Spleen (tissue), 7 donors: ENCODE results near the gene CMTM6.

Source experiments
- CTCF ChIP-seq, 11 experiments: fragments of 200-600 bp in 7 of 11; fragments of 450-650 bp in 4 of 11; sonication (generic) in 4 of 11; IDR thresholded peaks in 8 of 11; conservative IDR thresholded peaks in 3 of 11; 1 replicate in 7 of 11; 2 replicates in 4 of 11; pipeline versions ENCODE4 v1.4.0 to v1.8.0; 2016 to 2021; ENCODE audit warnings: antibody characterized with exemption in 11 of 11, inconsistent platforms in 4 of 11, mild to moderate bottlenecking in 1 of 11
- POLR2AphosphoS5 ChIP-seq, 3 donors: sonication (generic); formaldehyde crosslinking; IDR thresholded peaks; one replicate each; pipeline ENCODE4 v1.5.1; 2017; ENCODE audit warnings: antibody characterized with exemption in 3 of 3
- donor health status: DM: no; HTN: no; CAD: no; lungs with moderate emphysema.
- donor health status: DM: no; HTN: no; CAD: no.
- donor health status: DM: no; HTN: no; CAD: no.

- TF ChIP-seq CTCF (IDR thresholded peaks at IDR 0.05 in 8 of 11, conservative IDR thresholded peaks at IDR 0.05 in 3 of 11), result no peak
- no peak for TF ChIP-seq POLR2AphosphoS5 (IDR thresholded peaks at IDR 0.05)
Measured at GRCh38 chr3:32453346-32453745, 49.3 kb downstream of the CMTM6 start.
